Muscle of leg (tissue), 11 donors: ENCODE results near the gene TNFRSF1A. TPM values are rescaled to one million over a fixed set of nuclear protein-coding genes. Genes with fewer than 3 reads are reported as not detected.

Source experiments
- DNase-seq: peaks from one replicate; pipeline ENCODE4 v3.0.0; 2013
- H3K27ac ChIP-seq: one replicate; pipeline ENCODE4 v1.5.1; 2013; ENCODE audit warnings: mild to moderate bottlenecking, low read length, control low read depth
- H3K27me3 ChIP-seq: one replicate; pipeline ENCODE4 v1.6.1; 2013; ENCODE audit warnings: low read length; ENCODE audit not compliant: control insufficient read depth, insufficient read depth
- H3K36me3 ChIP-seq: one replicate; pipeline ENCODE4 v1.6.1; 2013; ENCODE audit warnings: low read length; ENCODE audit not compliant: control insufficient read depth, insufficient read depth
- H3K4me1 ChIP-seq: one replicate; pipeline ENCODE4 v1.6.1; 2013; ENCODE audit warnings: low read length; ENCODE audit not compliant: control insufficient read depth, insufficient read depth
- H3K4me3 ChIP-seq: one replicate; pipeline ENCODE4 v1.5.1; 2013; ENCODE audit warnings: low read length, control low read depth
- H3K9me3 ChIP-seq: replicated peaks from 2 replicates; pipeline ENCODE4 v1.6.1; 2013; ENCODE audit warnings: low read depth, low read length; ENCODE audit not compliant: control insufficient read depth
- WGBS: methylation state at CpG from one replicate; pipeline ENCODE4 v1.1.5; 2013; ENCODE audit warnings: missing lambda C conversion rate; ENCODE audit not compliant: insufficient coverage; 5-methylcytosine and 5-hydroxymethylcytosine counted together
- polyA plus RNA-seq, 8 donors: library from polyadenylated mRNA; unstranded; fragments of 120-200 nt; gene quantifications; one replicate each; pipeline versions ENCODE4 v1.2.1 to v1.2.3, GENCODE V29; 2013; ENCODE audit warnings: inconsistent platforms in 1 of 8, low replicate concordance in 1 of 8; ENCODE audit not compliant: insufficient read length in 8 of 8, insufficient read depth in 1 of 8
- total RNA-seq: library from RNA; stranded (reverse); fragments of 120-200 nt; gene quantifications from one replicate; pipeline ENCODE4 v1.2.4, GENCODE V29; 2013

Gene TNFRSF1A
- total and polyA plus RNA-seq, 9 donors: 38.5 to 92.0 (median 64.1) TPM

- no peaks in the 10 kb centered on the region for H3K36me3 ChIP-seq
- no peak overlapping the region for H3K27ac ChIP-seq
- 67% methylated on average over 9 of the region's 17 CpGs for WGBS
- H3K9me3 ChIP-seq: no peaks in the 10 kb centered on the region
- DNase-seq: peak; percentile 6
- peaks cover 12% of the 10 kb centered on the region for H3K27me3 ChIP-seq
- H3K4me1 ChIP-seq: peaks cover 9% of the 10 kb centered on the region
- no peak overlapping the region for H3K4me3 ChIP-seq
These were observed 25.9 kb downstream of the TNFRSF1A start for GRCh38 chr12:6315704-6316597.

GRCh38 chr12:6315184-6315583 lies 26.7 kb downstream of the TNFRSF1A start:
- WGBS: 92% methylated on average over 4 of the region's 6 CpGs
- peak; percentile 2 for DNase-seq
- Histone ChIP-seq H3K4me1 (peaks cover 14% of the 10 kb centered on the region), H3K4me3 (no peak overlapping the region), H3K9me3 (no peaks in the 10 kb centered on the region), H3K27me3 (peaks cover 15% of the 10 kb centered on the region), H3K36me3 (no peaks in the 10 kb centered on the region), H3K27ac (no peak overlapping the region)

GRCh38 chr12:6314776-6315175 lies 27.1 kb downstream of the TNFRSF1A start:
- 86% methylated on average over 9 of the region's 9 CpGs for WGBS
- peaks cover 16% of the 10 kb centered on the region for H3K4me1 ChIP-seq
- H3K27me3 ChIP-seq: peaks cover 19% of the 10 kb centered on the region
- H3K9me3 ChIP-seq: no peaks in the 10 kb centered on the region
- no peak overlapping the region for H3K27ac ChIP-seq
- H3K36me3 ChIP-seq: no peaks in the 10 kb centered on the region
- peak; percentile 6 for DNase-seq
- H3K4me3 ChIP-seq: no peak overlapping the region

- peaks cover 23% of the 10 kb centered on the region for H3K4me1 ChIP-seq
- no peaks in the 10 kb centered on the region for H3K9me3 ChIP-seq
- H3K4me3 ChIP-seq: no peak overlapping the region
- 80% methylated on average over 11 of the region's 14 CpGs for WGBS
- no peak for DNase-seq
- H3K27me3 ChIP-seq: peaks cover 16% of the 10 kb centered on the region
- H3K36me3 ChIP-seq: no peaks in the 10 kb centered on the region
- H3K27ac ChIP-seq: no peak overlapping the region
These were observed 28.4 kb downstream of the TNFRSF1A start for GRCh38 chr12:6313326-6313940.

- peaks cover 29% of the 10 kb centered on the region for H3K4me1 ChIP-seq
- H3K9me3 ChIP-seq: no peaks in the 10 kb centered on the region
- H3K27ac ChIP-seq: no peak overlapping the region
- 66% methylated on average over 7 of the region's 11 CpGs for WGBS
- no peak overlapping the region for H3K4me3 ChIP-seq
- H3K36me3 ChIP-seq: no peaks in the 10 kb centered on the region
- no peak for DNase-seq
- H3K27me3 ChIP-seq: peaks cover 13% of the 10 kb centered on the region
These were observed 29.1 kb downstream of the TNFRSF1A start for GRCh38 chr12:6312529-6313325.

- H3K4me1 ChIP-seq: peaks cover 35% of the 10 kb centered on the region
- 64% methylated on average over 3 of the region's 8 CpGs for WGBS
- H3K27ac ChIP-seq: no peak overlapping the region
- H3K9me3 ChIP-seq: no peaks in the 10 kb centered on the region
- no peak overlapping the region for H3K4me3 ChIP-seq
- no peaks in the 10 kb centered on the region for H3K36me3 ChIP-seq
- H3K27me3 ChIP-seq: peaks cover 13% of the 10 kb centered on the region
- DNase-seq: no peak
These were observed 29.9 kb downstream of the TNFRSF1A start for GRCh38 chr12:6311822-6312528.

- Histone ChIP-seq H3K4me1 (peaks cover 37% of the 10 kb centered on the region), H3K27me3 (peaks cover 13% of the 10 kb centered on the region), H3K36me3 (no peaks in the 10 kb centered on the region), H3K27ac (no peak overlapping the region), H3K4me3 (no peak overlapping the region), H3K9me3 (no peaks in the 10 kb centered on the region)
- 17% methylated on average over 33 of the region's 43 CpGs for WGBS
- DNase-seq: no peak
These were observed 30.9 kb downstream of the TNFRSF1A start for GRCh38 chr12:6310771-6311610.

- 54% methylated on average over 4 of the region's 5 CpGs for WGBS
- Histone ChIP-seq H3K36me3 (no peaks in the 10 kb centered on the region), H3K4me3 (no peak overlapping the region), H3K4me1 (peaks cover 35% of the 10 kb centered on the region), H3K27me3 (peaks cover 18% of the 10 kb centered on the region), H3K9me3 (no peaks in the 10 kb centered on the region), H3K27ac (no peak overlapping the region)
- DNase-seq: peak; percentile 49
These were observed 34.3 kb downstream of the TNFRSF1A start for GRCh38 chr12:6307529-6307928.

- 85% methylated on average over 9 of the region's 11 CpGs for WGBS
- peaks cover 31% of the 10 kb centered on the region for H3K4me1 ChIP-seq
These were observed 35.2 kb downstream of the TNFRSF1A start for GRCh38 chr12:6306599-6307220.

More at GRCh38 chr12:6306599-6307220, 35.2 kb downstream of the TNFRSF1A start:
- no peak for DNase-seq
- H3K36me3 ChIP-seq: no peaks in the 10 kb centered on the region
- H3K27ac ChIP-seq: no peak overlapping the region
- H3K9me3 ChIP-seq: no peaks in the 10 kb centered on the region
- peaks cover 18% of the 10 kb centered on the region for H3K27me3 ChIP-seq
- no peak overlapping the region for H3K4me3 ChIP-seq
